SJSA1 (cell line): Measurements from ENCODE around the gene CITED1. TPM values are rescaled to one million over a fixed set of nuclear protein-coding genes. Genes with fewer than 3 reads are reported as not detected.

ENCODE experiments used
- DNase-seq, 2 experiments: peaks; one replicate each; pipeline ENCODE4 v3.0.0-alpha.2; 2015 to 2020; ENCODE audit warnings: low spot score in 2 of 2, low read depth in 1 of 2
- H3K27ac ChIP-seq: fragments of 250-450 bp; sonication (Bioruptor Pico); 2 replicates; pipeline ENCODE4 v1.5.1; 2020; ENCODE audit warnings: mild to moderate bottlenecking, moderate library complexity
- H3K27me3 ChIP-seq: fragments of 250-450 bp; sonication (Bioruptor Pico); replicated peaks from 2 replicates; pipeline ENCODE4 v1.5.1; 2020; ENCODE audit warnings: mild to moderate bottlenecking, moderate library complexity
- H3K36me3 ChIP-seq: fragments of 250-450 bp; sonication (Bioruptor Pico); 2 replicates; pipeline ENCODE4 v1.5.1; 2020; ENCODE audit warnings: mild to moderate bottlenecking
- H3K4me1 ChIP-seq: fragments of 250-450 bp; sonication (Bioruptor Pico); replicated peaks from 2 replicates; pipeline ENCODE4 v1.6.1; 2021; ENCODE audit warnings: mild to moderate bottlenecking
- H3K4me3 ChIP-seq: fragments of 250-450 bp; sonication (Bioruptor Pico); 2 replicates; pipeline ENCODE4 v1.5.1; 2020; ENCODE audit warnings: mild to moderate bottlenecking
- H3K9me3 ChIP-seq: fragments of 250-450 bp; sonication (Bioruptor Pico); replicated peaks from 2 replicates; pipeline ENCODE4 v1.5.1; 2020; ENCODE audit warnings: mild to moderate bottlenecking
- total RNA-seq: library from RNA; depleted of rRNA; stranded (reverse); fragments of >200 nt; shearing (Covaris generic); gene quantifications from 2 replicates; pipeline ENCODE4 v1.2.3, GENCODE V29; 2014; rRNA removed

Gene CITED1
- total RNA-seq, 1 experiment from 2014 or later = 0.11 TPM

GRCh38 chrX:72270316-72270866 lies 35.3 kb downstream of the CITED1 start:
- Histone ChIP-seq H3K36me3 (peaks cover 73% of the 10 kb centered on the region), H3K4me3 (no peak overlapping the region), H3K27ac (peak overlapping the region; percentile 92), H3K4me1 (peaks cover 68% of the 10 kb centered on the region), H3K27me3 (no peaks in the 10 kb centered on the region), H3K9me3 (no peaks in the 10 kb centered on the region)
- DNase-seq = no peak

- peak overlapping the region; percentile 92 for H3K27ac ChIP-seq
- H3K36me3 ChIP-seq = peaks cover 66% of the 10 kb centered on the region
Observed at GRCh38 chrX:72269671-72270251, 36.0 kb downstream of the CITED1 start.

GRCh38 chrX:72268597-72269365 lies 36.9 kb downstream of the CITED1 start:
- peak overlapping the region; percentile 92 for H3K27ac ChIP-seq
- no peaks in the 10 kb centered on the region for H3K9me3 ChIP-seq
- no peak overlapping the region for H3K4me3 ChIP-seq
- peak; percentile 53 to 67 for DNase-seq
- peaks cover 57% of the 10 kb centered on the region for H3K36me3 ChIP-seq
- H3K27me3 ChIP-seq = no peaks in the 10 kb centered on the region
- H3K4me1 ChIP-seq = peaks cover 52% of the 10 kb centered on the region

More at GRCh38 chrX:72269671-72270251, 36.0 kb downstream of the CITED1 start:
- Histone ChIP-seq H3K4me1 (peaks cover 61% of the 10 kb centered on the region), H3K9me3 (no peaks in the 10 kb centered on the region), H3K27me3 (no peaks in the 10 kb centered on the region), H3K4me3 (no peak overlapping the region)
- DNase-seq = peak; percentile 76 to 81

- Histone ChIP-seq H3K9me3 (no peaks in the 10 kb centered on the region), H3K27me3 (no peaks in the 10 kb centered on the region), H3K4me1 (peaks cover 20% of the 10 kb centered on the region), H3K27ac (no peak overlapping the region), H3K4me3 (no peak overlapping the region), H3K36me3 (peaks cover 25% of the 10 kb centered on the region)
- no peak for DNase-seq
Observed at GRCh38 chrX:72265263-72265662, 40.5 kb downstream of the CITED1 start.

- DNase-seq = no peak
- Histone ChIP-seq H3K27me3 (no peaks in the 10 kb centered on the region), H3K9me3 (no peaks in the 10 kb centered on the region), H3K27ac (no peak overlapping the region), H3K4me1 (peaks cover 8% of the 10 kb centered on the region), H3K4me3 (no peak overlapping the region), H3K36me3 (no peaks in the 10 kb centered on the region)
Observed at GRCh38 chrX:72262077-72262476, 43.6 kb downstream of the CITED1 start.

- Histone ChIP-seq H3K36me3 (no peaks in the 10 kb centered on the region), H3K9me3 (no peaks in the 10 kb centered on the region), H3K27me3 (no peaks in the 10 kb centered on the region), H3K4me3 (no peak overlapping the region), H3K27ac (no peak overlapping the region), H3K4me1 (peaks cover 8% of the 10 kb centered on the region)
- DNase-seq = no peak
Observed at GRCh38 chrX:72260448-72260847, 45.3 kb downstream of the CITED1 start.

- Histone ChIP-seq H3K4me1 (peaks cover 8% of the 10 kb centered on the region), H3K4me3 (no peak overlapping the region), H3K27ac (no peak overlapping the region), H3K9me3 (no peaks in the 10 kb centered on the region), H3K36me3 (no peaks in the 10 kb centered on the region), H3K27me3 (no peaks in the 10 kb centered on the region)
- peak; percentile 57 to 76 for DNase-seq
Observed at GRCh38 chrX:72258174-72258573, 47.5 kb downstream of the CITED1 start.

- DNase-seq = no peak
- no peak overlapping the region for H3K4me3 ChIP-seq
- no peak overlapping the region for H3K27ac ChIP-seq
- H3K36me3 ChIP-seq = no peaks in the 10 kb centered on the region
- H3K9me3 ChIP-seq = no peaks in the 10 kb centered on the region
- no peaks in the 10 kb centered on the region for H3K27me3 ChIP-seq
- H3K4me1 ChIP-seq = peaks cover 8% of the 10 kb centered on the region
Observed at GRCh38 chrX:72255864-72256263, 49.9 kb downstream of the CITED1 start.

GRCh38 chrX:72255445-72255844 lies 50.3 kb downstream of the CITED1 start:
- Histone ChIP-seq H3K4me3 (no peak overlapping the region), H3K36me3 (no peaks in the 10 kb centered on the region), H3K27me3 (no peaks in the 10 kb centered on the region), H3K4me1 (peaks cover 8% of the 10 kb centered on the region), H3K27ac (no peak overlapping the region), H3K9me3 (no peaks in the 10 kb centered on the region)
- DNase-seq = no peak

- Histone ChIP-seq H3K9me3 (no peaks in the 10 kb centered on the region), H3K36me3 (no peaks in the 10 kb centered on the region), H3K27me3 (no peaks in the 10 kb centered on the region), H3K4me1 (peaks cover 8% of the 10 kb centered on the region), H3K27ac (no peak overlapping the region), H3K4me3 (no peak overlapping the region)
- DNase-seq = no peak
Observed at GRCh38 chrX:72254816-72255215, 50.9 kb downstream of the CITED1 start.

- Histone ChIP-seq H3K27me3 (no peaks in the 10 kb centered on the region), H3K27ac (no peak overlapping the region), H3K9me3 (no peaks in the 10 kb centered on the region), H3K4me1 (peaks cover 8% of the 10 kb centered on the region), H3K4me3 (no peak overlapping the region), H3K36me3 (no peaks in the 10 kb centered on the region)
- DNase-seq = no peak
Observed at GRCh38 chrX:72253686-72254085, 52.0 kb downstream of the CITED1 start.

Other genes starting within 250 kb of the CITED1 start
- 1.5 and 1.8 TPM in 2 replicates for gene RTL5, start 174.0 kb downstream of the CITED1 start, total RNA-seq
- 5.3 and 7.2 TPM in 2 replicates for gene PIN4, start 124.2 kb downstream of the CITED1 start, total RNA-seq
- 14.4 and 19.3 TPM in 2 replicates for gene ERCC6L, start 66.9 kb downstream of the CITED1 start, total RNA-seq
- gene RPS4X, start 28.7 kb downstream of the CITED1 start, total RNA-seq = 541 and 647 TPM in 2 replicates